Loucy (cell line): ENCODE measurements around the gene SCN5A.

Source experiments
- CTCF ChIP-seq: fragments of 200-600 bp; sonication (generic); conservative IDR thresholded peaks from 2 replicates; pipeline ENCODE4 v1.5.1; 2014; ENCODE audit warnings: mild to moderate bottlenecking, antibody characterized with exemption, low read length
- EZH2phosphoT487 ChIP-seq: fragments of 200-600 bp; IDR thresholded peaks from 2 replicates; pipeline ENCODE4 v1.6.1; 2018; ENCODE audit warnings: antibody characterized with exemption, mild to moderate bottlenecking, moderate library complexity, borderline replicate concordance

- TF ChIP-seq CTCF = no peak
- no peak for TF ChIP-seq EZH2phosphoT487
Observed at GRCh38 chr3:38622336-38622735, 27.2 kb downstream of the SCN5A start.
